Activated CD4-positive, alpha-beta T cell treated with anti-CD3 and anti-CD28 coated beads, Interleukin-2, amount 50 U/mL, for 48 hours (primary cell): ENCODE data around the gene TSHR.
"Not testable (repeated sequence)": the region's sequence is repeated elsewhere in the genome, so short reads cannot be mapped to it uniquely, and the experiment has no call there.

Experiments
- DNase-seq, 2 experiments: peaks; one replicate each; pipeline ENCODE4 v3.0.0-alpha.2; 2020

TSHR gene

DNA sequence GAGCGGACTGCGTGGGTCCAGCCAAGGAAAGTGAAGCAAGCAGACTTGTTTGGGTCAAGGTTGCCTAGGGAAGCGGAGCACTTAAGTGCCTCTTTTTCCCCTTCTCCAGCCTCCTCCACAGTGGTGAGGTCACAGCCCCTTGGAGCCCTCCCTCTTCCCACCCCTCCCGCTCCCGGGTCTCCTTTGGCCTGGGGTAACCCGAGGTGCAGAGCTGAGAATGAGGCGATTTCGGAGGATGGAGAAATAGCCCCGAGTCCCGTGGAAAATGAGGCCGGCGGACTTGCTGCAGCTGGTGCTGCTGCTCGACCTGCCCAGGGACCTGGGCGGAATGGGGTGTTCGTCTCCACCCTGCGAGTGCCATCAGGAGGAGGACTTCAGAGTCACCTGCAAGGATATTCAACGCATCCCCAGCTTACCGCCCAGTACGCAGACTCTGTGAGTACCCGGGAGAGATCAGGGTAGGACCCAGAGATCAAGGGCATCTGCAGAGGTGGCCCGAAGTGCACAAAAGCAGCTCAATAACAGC, at the start of gene TSHR:
Gene TSHR, plus strand, starts transcription at position 206 of the 526 bp plus-strand sequence. Its CDS starts 60 bp downstream, at position 266.
- peak in 1 of 2 experiments; percentile 16 for DNase-seq

DNA sequence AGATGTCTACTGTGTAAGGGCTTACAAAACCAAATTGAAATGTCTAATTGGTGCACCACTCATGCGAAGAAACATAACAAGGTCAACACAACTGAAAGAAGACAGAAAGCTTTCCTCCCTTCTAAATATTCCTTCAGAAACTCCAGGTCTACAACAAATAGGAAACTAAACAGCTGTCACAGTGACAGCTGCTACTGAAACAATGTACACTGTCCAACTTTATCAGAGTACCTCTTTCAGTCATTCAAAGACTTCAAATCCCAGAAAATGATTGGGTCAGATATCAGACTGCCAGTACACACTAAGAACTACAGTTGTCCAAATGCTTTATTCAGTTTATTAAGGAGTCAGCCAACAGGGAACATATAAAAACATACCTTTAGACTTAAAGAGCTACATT, 49.1 kb upstream of the TSHR start:
- no peak for DNase-seq

- DNase-seq: no peak
These were observed 48.5 kb upstream of the TSHR start for GRCh38 chr14:80906946-80907345.

- not testable (repeated sequence) for DNase-seq
These were observed 43.4 kb upstream of the TSHR start for GRCh38 chr14:80912013-80912412.

DNA sequence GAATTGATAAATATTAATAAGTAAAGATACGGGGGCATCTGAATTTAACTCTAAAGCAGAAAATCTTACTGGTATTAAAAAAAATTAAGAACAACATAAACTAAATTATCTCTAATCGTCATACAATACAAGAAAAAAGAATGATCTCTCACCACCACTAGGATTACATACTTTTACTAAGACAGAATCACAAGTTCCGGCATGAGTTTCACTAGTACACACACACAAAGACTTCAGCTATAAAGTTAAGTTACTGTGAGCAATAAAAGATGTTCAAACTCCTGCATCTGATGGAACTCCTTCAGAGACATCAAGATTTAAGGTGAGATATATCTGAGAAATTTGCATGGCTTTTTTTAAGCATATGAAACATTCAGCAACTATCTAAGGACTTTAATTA, 35.8 kb upstream of the TSHR start:
- no peak for DNase-seq

DNA sequence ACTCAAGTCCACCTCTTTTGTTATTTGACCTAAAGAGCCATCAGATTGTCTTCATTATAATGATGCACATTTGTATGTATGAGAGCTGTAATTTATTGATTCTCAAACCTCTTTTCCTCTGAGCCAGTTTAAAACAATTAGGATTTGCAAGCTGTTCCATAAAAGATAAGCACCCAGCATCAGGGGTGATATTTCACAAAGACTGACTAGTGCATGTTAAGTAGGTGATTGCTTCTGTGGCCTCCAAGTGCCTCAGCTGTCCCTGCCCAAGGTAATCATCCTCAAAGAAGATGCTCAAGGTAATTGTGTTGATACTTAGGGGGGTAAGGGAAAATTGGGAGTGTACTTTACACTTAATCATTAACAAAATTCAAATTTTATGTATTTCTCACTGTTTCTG, 32.1 kb upstream of the TSHR start:
- DNase-seq: no peak

- no peak for DNase-seq
These were observed 30.9 kb upstream of the TSHR start for GRCh38 chr14:80924365-80925103.

DNA sequence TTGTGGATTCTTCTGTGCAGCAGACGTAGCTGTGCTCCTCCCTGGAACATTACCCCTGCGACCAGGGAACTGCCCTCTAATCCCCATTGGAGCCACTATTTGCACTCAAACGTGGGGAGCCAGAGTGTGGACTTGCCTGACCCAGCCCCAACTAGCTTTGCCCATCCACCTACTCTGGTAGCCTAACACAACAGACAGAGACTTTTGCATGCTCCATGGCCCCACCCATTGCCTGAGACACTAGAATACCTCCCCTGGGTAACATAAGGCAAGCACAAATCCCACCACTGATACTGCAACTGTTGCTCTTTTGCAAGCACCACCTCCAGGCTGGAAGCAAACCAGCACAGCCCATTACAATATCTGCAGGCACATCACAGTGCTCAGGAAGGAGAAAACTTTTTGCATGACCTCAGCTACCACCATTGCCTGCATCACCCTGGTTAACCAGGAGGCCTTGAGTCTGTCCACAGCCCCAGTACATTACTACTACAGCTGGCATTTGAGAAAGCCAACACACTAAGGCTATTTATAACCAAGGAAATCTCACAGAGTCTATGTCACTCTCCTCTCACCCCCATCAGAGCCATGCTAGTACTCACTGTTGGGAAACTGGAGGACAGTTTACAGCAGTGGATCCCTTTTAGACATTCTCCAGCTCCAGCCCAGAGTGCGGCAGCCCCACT, 28.9 kb upstream of the TSHR start:
- DNase-seq: no peak

- DNase-seq: no peak
These were observed 28.1 kb upstream of the TSHR start for GRCh38 chr14:80927083-80927989.

GRCh38 chr14:80930095-80930494, 25.3 kb upstream of the TSHR start:
- no peak for DNase-seq

GRCh38 chr14:80930836-80931389, 24.5 kb upstream of the TSHR start:
- peak; percentile 35 to 58 for DNase-seq

DNA sequence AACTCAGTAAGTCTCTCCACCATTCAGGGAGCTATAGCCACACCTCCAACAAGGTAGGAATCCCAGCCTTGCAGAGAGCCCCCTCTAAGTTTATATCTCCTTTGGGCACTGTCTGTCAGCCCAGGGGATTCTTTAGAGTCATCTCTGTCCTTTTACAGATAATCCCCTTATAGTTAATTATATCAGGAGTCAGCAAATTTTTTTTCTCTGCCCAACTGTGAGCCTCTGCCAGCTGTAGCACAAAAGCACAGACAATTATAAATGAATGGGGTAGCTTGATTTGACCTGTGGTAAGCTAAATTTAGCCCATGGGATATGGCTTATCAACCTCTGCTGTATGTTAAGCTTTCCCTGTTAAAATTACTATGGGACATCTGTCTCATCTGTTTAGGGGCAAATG, 22.1 kb upstream of the TSHR start:
- no peak for DNase-seq

GRCh38 chr14:80933686-80934085, 21.7 kb upstream of the TSHR start:
- DNase-seq: no peak

DNA sequence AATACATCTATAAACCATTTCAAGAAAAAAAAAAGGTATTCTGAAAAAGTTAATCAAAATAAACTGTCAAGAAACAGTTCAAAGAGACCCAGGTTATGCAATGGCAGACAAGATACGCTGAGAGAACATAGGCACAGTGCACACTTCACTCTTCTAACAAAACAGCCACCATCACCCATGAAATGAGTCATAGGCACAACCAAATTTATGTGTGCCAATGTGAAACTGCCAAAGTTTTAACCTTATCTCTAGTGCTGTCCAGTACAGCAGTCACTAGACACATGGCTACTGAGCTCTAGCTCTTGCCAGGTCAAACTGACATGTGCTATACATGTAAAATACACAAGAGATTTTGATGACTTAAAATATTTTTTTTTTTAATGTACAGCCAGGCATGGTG, 15.3 kb upstream of the TSHR start:
- DNase-seq: no peak

DNA sequence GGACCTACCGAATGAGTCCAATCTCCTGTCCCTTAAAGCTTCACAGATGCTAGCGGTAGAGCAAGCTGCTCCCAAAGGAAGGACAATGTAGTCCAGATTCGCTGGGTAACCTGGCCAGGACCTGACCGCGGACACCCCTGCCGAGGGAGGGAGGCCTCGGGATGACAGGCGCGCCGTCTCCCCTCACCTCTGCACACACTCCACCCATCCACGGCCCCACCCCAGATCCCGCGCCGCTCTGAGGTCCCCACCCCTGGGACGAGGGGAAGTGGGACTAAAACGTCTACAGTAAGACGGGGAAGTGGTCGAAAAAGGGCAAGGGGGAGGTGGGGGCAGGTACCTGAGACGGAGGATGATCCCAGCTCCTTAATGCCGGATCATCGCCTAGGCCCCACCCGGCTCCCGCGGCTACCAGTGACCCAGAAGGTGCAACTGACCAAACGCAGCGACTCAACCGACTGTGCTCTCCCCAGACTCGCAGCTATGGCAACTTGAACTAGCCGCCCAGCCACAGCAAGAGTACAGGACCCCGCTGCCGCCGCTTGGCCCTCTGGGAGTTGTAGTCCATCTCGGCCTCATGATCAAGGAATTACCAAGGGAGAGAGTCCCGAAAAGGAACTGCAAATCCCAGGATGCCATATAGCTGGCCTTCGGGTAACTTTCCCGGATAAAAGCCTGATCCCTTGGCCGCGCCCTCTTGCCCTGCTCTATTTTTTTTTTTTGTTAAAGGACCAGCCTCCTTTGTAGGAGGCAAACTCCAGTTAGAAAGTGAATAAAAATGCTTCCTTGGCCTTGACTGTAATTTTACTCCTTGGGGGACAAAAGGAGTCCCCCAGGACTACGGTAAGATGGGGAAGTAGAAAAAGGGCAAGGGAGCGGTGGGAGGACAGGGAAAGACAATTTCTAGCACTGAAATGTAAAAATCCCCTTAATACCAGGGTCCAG, 13.9 kb upstream of the TSHR start, which contains the start of gene CEP128:
Gene CEP128, minus strand, starts transcription at position 498 of the 945 bp plus-strand sequence.
- peak; percentile 89 to 93 for DNase-seq

DNA sequence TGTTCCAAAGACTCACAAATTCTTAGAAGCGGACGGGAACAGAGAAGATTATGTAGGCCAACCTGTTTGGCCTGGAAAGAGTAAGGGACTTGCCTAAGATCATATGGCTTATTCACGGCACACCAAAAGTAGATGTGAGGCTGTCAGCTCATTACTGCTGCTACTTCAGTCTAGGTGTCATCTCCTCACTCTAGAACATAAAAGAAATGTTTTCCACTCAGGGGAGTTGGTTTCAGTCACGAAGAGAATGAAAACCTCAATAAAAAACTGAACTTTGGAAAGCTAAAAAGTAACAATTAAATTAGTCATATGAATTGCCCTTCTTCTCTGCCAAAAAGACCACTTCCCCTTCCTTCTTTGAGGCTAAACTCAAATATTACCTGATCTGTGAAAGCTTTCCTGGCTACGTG, 13.2 kb upstream of the TSHR start:
- DNase-seq: no peak

DNA sequence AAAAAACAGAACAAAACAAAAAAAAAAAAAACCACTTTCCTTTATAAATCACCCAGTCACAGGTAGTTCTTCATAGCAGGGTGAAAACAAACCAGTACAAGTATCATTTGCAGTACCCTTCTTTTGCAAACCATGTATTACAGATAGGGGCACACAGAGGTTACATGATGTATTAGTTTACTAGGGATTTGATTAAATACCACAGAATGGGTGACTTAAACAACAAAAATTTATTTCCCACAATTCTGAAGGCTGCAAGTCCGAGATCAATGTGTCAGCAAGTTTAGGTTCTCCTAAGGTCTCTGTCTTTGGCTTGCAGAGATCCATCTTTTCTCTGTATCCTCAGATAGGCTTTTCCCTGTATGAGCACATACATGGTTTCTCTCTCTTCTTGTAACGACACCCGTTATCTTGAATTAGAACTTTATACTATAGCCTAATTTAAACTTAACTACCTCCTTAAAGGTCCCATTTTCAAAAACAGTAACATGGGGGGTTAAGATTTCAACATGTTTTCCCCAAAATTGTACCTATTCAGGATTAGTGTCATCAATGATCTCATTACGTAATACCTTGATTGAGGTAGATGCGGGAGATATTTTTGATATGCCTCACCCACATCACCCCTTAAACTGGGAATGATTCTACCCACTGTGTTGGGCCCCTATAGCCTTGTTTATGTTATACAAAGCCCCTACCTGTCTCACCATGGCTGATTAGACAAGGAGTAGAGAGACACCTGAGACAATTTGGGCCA, 10.4 kb upstream of the TSHR start:
- no peak for DNase-seq

GRCh38 chr14:80946187-80946586, 9.2 kb upstream of the TSHR start:
- DNase-seq: no peak

- peak in 1 of 2 experiments; percentile 12 for DNase-seq
These were observed 8.6 kb upstream of the TSHR start for GRCh38 chr14:80946797-80947196.

DNA sequence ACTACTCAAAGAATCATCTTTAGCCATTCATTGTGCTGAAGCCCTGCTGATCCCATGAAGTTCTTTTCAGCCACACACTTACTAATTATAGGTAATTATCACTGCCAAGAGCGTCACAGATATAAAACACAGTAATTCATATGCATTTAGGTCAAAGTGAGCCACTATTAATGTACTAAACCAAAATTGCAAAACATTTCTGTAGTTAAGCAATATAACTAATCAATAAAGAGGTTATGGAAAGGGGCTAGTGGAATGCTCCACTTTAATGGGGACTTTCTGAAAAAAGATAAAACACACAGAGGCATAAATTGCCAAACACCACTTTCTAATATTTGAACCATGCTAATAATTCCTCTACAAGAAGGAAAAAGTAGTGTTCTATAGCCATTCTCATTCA, 7.1 kb upstream of the TSHR start:
- DNase-seq: no peak

DNA sequence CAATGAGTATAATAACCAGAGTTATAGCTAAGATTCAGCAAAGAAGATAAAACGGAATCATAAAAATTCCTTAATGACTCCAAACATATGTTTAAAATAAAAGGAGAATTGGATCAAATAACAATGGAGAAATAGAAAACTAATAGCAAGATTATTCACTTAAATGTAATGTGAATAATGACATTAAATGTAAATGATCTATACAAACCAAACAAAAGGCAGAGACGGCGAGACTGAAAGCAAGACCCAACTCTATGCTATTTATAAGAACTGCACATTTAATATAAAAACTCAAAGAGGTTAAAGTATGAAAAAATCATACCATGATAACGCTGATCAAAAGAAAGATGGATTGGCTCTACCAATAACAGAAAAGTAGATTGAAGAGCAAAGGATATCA, 3.9 kb upstream of the TSHR start:
- DNase-seq: no peak
